HEK293 (cell line): ENCODE results near the gene PDIA3.

Experiments
- CTCF ChIA-PET: fragments of 350-600 bp; formaldehyde crosslinking; extraction: SDS; loops from one replicate; lab custom pipeline; 2021; ENCODE audit warnings: antibody characterized with exemption; lab: Yijun Ruan, JAX
- POLR2A ChIA-PET: fragments of 300-600 bp; formaldehyde crosslinking; extraction: SDS; loops from one replicate; lab custom pipeline; 2020; ENCODE audit warnings: antibody characterized with exemption, inconsistent platforms; lab: Yijun Ruan, JAX
- H3K27ac ChIP-seq: fragments of 200-500 bp; sonication (Bioruptor generic); 2 replicates; pipeline ENCODE4 v1.5.1; 2014; ENCODE audit warnings: low read depth, low read length, control low read depth, inconsistent platforms; ENCODE audit errors: extremely low read depth
- H3K36me3 ChIP-seq, 2 experiments: fragments of 200-500 bp in 1 of 2; sonication (Bioruptor generic) in 1 of 2; 1 replicate in 1 of 2; 2 replicates in 1 of 2; pipeline ENCODE4 v1.5.1; 2014 to 2017; ENCODE audit warnings: inconsistent platforms in 2 of 2, low read length in 2 of 2; ENCODE audit not compliant: control insufficient read depth in 2 of 2, insufficient read depth in 1 of 2
- H3K4me1 ChIP-seq: fragments of 200-500 bp; sonication (Bioruptor generic); 2 replicates; pipeline ENCODE4 v1.5.1; 2014; ENCODE audit warnings: mild to moderate bottlenecking, low read length, inconsistent platforms; ENCODE audit not compliant: control insufficient read depth, insufficient read depth
- H3K4me3 ChIP-seq: 2 replicates; pipeline ENCODE4 v1.5.1; 2011; ENCODE audit warnings: low read depth, mild to moderate bottlenecking, control low read depth, low read length, moderate library complexity
- H3K9me3 ChIP-seq: fragments of 200-500 bp; sonication (Bioruptor generic); 2 replicates; pipeline ENCODE4 v1.5.1; 2014; ENCODE audit warnings: low read depth, low read length, inconsistent platforms; ENCODE audit not compliant: control insufficient read depth, insufficient read depth
- OVOL3 ChIP-seq: fragments of 450-650 bp; formaldehyde crosslinking; IDR thresholded peaks from 2 replicates; pipeline ENCODE4 v1.5.1; 2016; ENCODE audit warnings: missing biosample characterization, missing genetic modification characterization
- PRDM1 ChIP-seq: fragments of 450-650 bp; formaldehyde crosslinking; IDR thresholded peaks from 2 replicates; pipeline ENCODE4; 2016; ENCODE audit warnings: missing biosample characterization, missing genetic modification characterization
- TCF7L2 ChIP-seq: IDR thresholded peaks from 2 replicates; pipeline ENCODE4 v1.6.1; 2011; ENCODE audit warnings: low read depth, mild to moderate bottlenecking, inconsistent platforms, low read length, moderate library complexity, borderline replicate concordance
- ZBTB1 ChIP-seq: fragments of 450-650 bp; formaldehyde crosslinking; IDR thresholded peaks from 2 replicates; pipeline ENCODE4 v1.5.1; 2016; ENCODE audit warnings: missing biosample characterization, missing genetic modification characterization
- ZNF112 ChIP-seq: fragments of 450-650 bp; formaldehyde crosslinking; IDR thresholded peaks from 2 replicates; pipeline ENCODE4 v1.5.0; 2017; ENCODE audit warnings: missing biosample characterization, missing genetic modification characterization
- ZNF132 ChIP-seq: fragments of 450-650 bp; formaldehyde crosslinking; IDR thresholded peaks from 2 replicates; pipeline ENCODE4 v1.5.1; 2017; ENCODE audit warnings: missing biosample characterization, missing genetic modification characterization, borderline replicate concordance
- ZNF146 ChIP-seq: fragments of 450-650 bp; formaldehyde crosslinking; IDR thresholded peaks from 2 replicates; pipeline ENCODE4 v1.5.1; 2016; ENCODE audit warnings: missing biosample characterization, missing genetic modification characterization
- ZNF239 ChIP-seq: fragments of 450-650 bp; formaldehyde crosslinking; IDR thresholded peaks from 2 replicates; pipeline ENCODE4 v1.5.1; 2016; ENCODE audit warnings: missing biosample characterization, missing genetic modification characterization
- ZNF302 ChIP-seq: fragments of 450-650 bp; formaldehyde crosslinking; IDR thresholded peaks from 2 replicates; pipeline ENCODE4 v1.5.1; 2016; ENCODE audit warnings: missing biosample characterization, missing genetic modification characterization, low read depth
- ZNF560 ChIP-seq: fragments of 450-650 bp; formaldehyde crosslinking; IDR thresholded peaks from 2 replicates; pipeline ENCODE4 v1.5.1; 2017; ENCODE audit warnings: missing biosample characterization, missing genetic modification characterization, borderline replicate concordance
- ZNF600 ChIP-seq: fragments of 450-650 bp; formaldehyde crosslinking; IDR thresholded peaks from 2 replicates; pipeline ENCODE4 v1.5.1; 2016; ENCODE audit warnings: missing biosample characterization, missing genetic modification characterization
- ZNF610 ChIP-seq: fragments of 450-650 bp; formaldehyde crosslinking; IDR thresholded peaks from 2 replicates; pipeline ENCODE4 v1.5.1; 2016; ENCODE audit warnings: missing biosample characterization, missing genetic modification characterization, borderline replicate concordance
- TF ChIP-seq, protein P1 (sequence below): fragments of 450-650 bp; formaldehyde crosslinking; IDR thresholded peaks from 2 replicates; pipeline ENCODE4 v1.5.1; 2016; ENCODE audit warnings: missing biosample characterization, missing genetic modification characterization, low read depth
- TF ChIP-seq, protein P2 (sequence below): fragments of 450-650 bp; formaldehyde crosslinking; IDR thresholded peaks from 2 replicates; pipeline ENCODE4 v1.5.1; 2017; ENCODE audit warnings: missing biosample characterization, missing genetic modification characterization
- TF ChIP-seq, protein P3 (sequence below): fragments of 450-650 bp; formaldehyde crosslinking; optimal IDR thresholded peaks from 2 replicates; pipeline ENCODE3; 2016; ENCODE audit warnings: missing biosample characterization, mild to moderate bottlenecking, missing genetic modification characterization
- TF ChIP-seq, protein P4 (sequence below): fragments of 450-650 bp; formaldehyde crosslinking; IDR thresholded peaks from 2 replicates; pipeline ENCODE4 v1.5.1; 2016; ENCODE audit warnings: missing biosample characterization, missing genetic modification characterization
- TF ChIP-seq, protein P5 (sequence below): fragments of 450-650 bp; formaldehyde crosslinking; IDR thresholded peaks from 2 replicates; pipeline ENCODE4 v1.5.1; 2016; ENCODE audit warnings: missing biosample characterization, missing genetic modification characterization
- TF ChIP-seq, protein P6 (sequence below): fragments of 450-650 bp; IDR thresholded peaks from 2 replicates; pipeline ENCODE4 v1.5.1; 2018; ENCODE audit warnings: missing biosample characterization, missing genetic modification characterization

Gene PDIA3

DNA sequence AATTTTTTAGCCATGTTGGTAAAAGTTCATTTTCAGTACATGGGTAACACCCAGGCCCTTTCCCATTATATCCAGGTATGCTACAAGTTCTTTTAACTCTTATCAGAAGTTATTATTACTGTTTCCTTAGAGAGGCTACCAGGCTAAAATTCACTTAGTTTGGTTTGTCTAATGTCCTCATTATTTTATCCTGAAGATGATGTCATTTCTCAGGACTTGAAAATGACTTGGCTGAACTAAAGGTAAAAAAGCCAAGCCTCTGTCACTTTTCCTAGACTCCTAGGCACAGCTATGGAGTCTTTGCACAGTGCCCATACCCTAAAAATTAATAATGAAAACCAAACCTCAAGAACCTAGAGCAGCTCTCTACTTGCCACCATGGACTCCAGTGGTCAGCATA is 26.4 kb downstream of the PDIA3 start:
- Histone ChIP-seq H3K36me3 (peaks cover 38 to 65% of the 10 kb centered on the region in 2 experiments), H3K9me3 (no peaks in the 10 kb centered on the region), H3K27ac (no peak overlapping the region)

DNA sequence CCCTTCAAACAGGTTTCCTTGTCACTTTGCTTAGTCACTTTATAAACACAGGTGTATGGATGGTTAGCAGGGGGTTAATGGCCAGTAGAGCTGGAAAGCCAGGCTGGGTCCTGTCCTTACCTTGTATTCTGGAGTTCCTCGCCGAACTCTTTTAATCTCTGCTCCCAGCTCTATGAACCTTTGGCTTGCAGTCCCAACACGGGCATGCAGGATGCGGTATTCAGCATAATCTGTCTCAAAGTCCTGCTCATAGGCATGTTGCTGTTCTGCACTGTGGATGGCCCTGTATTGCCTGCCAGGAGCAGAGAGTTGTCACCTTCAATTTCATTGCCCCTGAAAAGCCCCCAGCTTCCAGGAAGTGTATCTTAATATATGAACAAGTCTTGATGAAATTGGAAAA is 27.8 kb downstream of the PDIA3 start:
- POLR2A ChIA-PET = no interaction called here

More for the DNA sequence above, 26.4 kb downstream of the PDIA3 start:
- CTCF ChIA-PET = interaction anchor here (0.6 kb wide), 1 partner anchor 729 kb away, joined by 4 read pairs; no protein-coding TSS in a partner anchor
- peaks cover 5% of the 10 kb centered on the region; the same call in 1 of the 2 replicates for H3K4me1 ChIP-seq
- no peak for TF ChIP-seq ZNF132 (tag by site-specific recombination)
- TF ChIP-seq TCF7L2 = no peak
- TF ChIP-seq, protein P1, sequence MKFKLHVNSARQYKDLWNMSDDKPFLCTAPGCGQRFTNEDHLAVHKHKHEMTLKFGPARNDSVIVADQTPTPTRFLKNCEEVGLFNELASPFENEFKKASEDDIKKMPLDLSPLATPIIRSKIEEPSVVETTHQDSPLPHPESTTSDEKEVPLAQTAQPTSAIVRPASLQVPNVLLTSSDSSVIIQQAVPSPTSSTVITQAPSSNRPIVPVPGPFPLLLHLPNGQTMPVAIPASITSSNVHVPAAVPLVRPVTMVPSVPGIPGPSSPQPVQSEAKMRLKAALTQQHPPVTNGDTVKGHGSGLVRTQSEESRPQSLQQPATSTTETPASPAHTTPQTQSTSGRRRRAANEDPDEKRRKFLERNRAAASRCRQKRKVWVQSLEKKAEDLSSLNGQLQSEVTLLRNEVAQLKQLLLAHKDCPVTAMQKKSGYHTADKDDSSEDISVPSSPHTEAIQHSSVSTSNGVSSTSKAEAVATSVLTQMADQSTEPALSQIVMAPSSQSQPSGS = peak; percentile 55; the same call in 1 of the 2 replicates
- no peak for TF ChIP-seq ZBTB1 (tag by site-specific recombination)
- TF ChIP-seq ZNF146 (tag by site-specific recombination) = no peak
- no peak for TF ChIP-seq PRDM1 (tag by site-specific recombination)
- no peak for TF ChIP-seq ZNF112 (tag by site-specific recombination)
- TF ChIP-seq, all 188 proteins: peak for 1
- POLR2A ChIA-PET = no interaction called here
- no peak overlapping the region for H3K4me3 ChIP-seq

DNA sequence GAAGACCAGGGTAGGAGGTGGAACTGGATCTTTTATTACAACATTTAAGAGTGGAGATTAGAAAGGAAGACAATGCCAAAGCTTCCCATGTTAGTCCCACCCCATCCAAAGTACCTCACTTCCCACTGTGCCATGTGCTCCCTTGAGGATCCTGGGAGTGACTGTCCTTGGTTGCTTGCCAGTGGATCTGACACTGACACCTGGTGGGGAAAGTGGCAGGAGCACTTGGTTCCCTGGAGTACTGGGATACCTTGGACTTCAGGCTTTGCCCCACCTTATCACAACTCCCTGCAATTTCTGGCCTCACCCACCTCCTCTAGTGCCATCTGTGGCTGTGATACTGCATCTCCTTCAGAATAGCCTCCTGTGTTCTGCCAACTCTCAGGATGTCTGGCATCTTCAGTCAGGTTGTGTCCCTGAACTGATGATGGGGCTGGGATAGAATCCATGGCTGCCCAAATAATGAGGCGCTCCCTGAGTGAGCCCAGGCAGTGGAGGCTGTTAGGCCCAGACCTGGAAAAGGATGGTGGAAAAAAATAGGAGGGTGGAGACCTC is 29.2 kb downstream of the PDIA3 start:
- POLR2A ChIA-PET = interaction anchor here (2.0 kb wide), 1 partner anchor 25 kb away, joined by 8 read pairs; the partner anchor contains the start of genes HYPK and SERINC4
- Histone ChIP-seq H3K36me3 (peaks cover 26 to 38% of the 10 kb centered on the region in 2 experiments), H3K9me3 (no peaks in the 10 kb centered on the region), H3K27ac (no peak overlapping the region; the same call in 1 of the 2 replicates), H3K4me1 (peaks cover 5% of the 10 kb centered on the region; the same call in 1 of the 2 replicates), H3K4me3 (no peak overlapping the region)
- CTCF ChIA-PET = interaction anchor here (0.7 to 1.9 kb wide), 5 partner anchors 10 to 199 kb away, joined by 3 to 6 read pairs (median 3); no protein-coding TSS in a partner anchor
- no peak for TF ChIP-seq ZNF302
- no peak for TF ChIP-seq ZNF610 (tag by site-specific recombination)
- TF ChIP-seq, protein P2, sequence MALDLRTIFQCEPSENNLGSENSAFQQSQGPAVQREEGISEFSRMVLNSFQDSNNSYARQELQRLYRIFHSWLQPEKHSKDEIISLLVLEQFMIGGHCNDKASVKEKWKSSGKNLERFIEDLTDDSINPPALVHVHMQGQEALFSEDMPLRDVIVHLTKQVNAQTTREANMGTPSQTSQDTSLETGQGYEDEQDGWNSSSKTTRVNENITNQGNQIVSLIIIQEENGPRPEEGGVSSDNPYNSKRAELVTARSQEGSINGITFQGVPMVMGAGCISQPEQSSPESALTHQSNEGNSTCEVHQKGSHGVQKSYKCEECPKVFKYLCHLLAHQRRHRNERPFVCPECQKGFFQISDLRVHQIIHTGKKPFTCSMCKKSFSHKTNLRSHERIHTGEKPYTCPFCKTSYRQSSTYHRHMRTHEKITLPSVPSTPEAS = no peak
- TF ChIP-seq, protein P3, sequence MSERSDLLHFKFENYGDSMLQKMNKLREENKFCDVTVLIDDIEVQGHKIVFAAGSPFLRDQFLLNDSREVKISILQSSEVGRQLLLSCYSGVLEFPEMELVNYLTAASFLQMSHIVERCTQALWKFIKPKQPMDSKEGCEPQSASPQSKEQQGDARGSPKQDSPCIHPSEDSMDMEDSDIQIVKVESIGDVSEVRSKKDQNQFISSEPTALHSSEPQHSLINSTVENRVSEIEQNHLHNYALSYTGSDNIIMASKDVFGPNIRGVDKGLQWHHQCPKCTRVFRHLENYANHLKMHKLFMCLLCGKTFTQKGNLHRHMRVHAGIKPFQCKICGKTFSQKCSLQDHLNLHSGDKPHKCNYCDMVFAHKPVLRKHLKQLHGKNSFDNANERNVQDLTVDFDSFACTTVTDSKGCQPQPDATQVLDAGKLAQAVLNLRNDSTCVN (tag by site-specific recombination) = no peak
- no peak for TF ChIP-seq ZNF560 (tag by site-specific recombination)
- TF ChIP-seq, protein P4, sequence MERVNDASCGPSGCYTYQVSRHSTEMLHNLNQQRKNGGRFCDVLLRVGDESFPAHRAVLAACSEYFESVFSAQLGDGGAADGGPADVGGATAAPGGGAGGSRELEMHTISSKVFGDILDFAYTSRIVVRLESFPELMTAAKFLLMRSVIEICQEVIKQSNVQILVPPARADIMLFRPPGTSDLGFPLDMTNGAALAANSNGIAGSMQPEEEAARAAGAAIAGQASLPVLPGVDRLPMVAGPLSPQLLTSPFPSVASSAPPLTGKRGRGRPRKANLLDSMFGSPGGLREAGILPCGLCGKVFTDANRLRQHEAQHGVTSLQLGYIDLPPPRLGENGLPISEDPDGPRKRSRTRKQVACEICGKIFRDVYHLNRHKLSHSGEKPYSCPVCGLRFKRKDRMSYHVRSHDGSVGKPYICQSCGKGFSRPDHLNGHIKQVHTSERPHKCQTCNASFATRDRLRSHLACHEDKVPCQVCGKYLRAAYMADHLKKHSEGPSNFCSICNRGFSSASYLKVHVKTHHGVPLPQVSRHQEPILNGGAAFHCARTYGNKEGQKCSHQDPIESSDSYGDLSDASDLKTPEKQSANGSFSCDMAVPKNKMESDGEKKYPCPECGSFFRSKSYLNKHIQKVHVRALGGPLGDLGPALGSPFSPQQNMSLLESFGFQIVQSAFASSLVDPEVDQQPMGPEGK (tag by site-specific recombination) = no peak
- no peak for TF ChIP-seq ZNF239
- TF ChIP-seq OVOL3 (tag by site-specific recombination) = no peak

More for the DNA sequence above, 27.8 kb downstream of the PDIA3 start:
- Histone ChIP-seq H3K27ac (no peak overlapping the region), H3K4me1 (peaks cover 5% of the 10 kb centered on the region; the same call in 1 of the 2 replicates), H3K9me3 (no peaks in the 10 kb centered on the region), H3K36me3 (peaks cover 33 to 52% of the 10 kb centered on the region in 2 experiments), H3K4me3 (no peak overlapping the region)
- TF ChIP-seq ZNF600 (tag by site-specific recombination) = 0 out of 2 replicates have a peak, but pooled peaks have one; percentile 12
- TF ChIP-seq, protein P5, sequence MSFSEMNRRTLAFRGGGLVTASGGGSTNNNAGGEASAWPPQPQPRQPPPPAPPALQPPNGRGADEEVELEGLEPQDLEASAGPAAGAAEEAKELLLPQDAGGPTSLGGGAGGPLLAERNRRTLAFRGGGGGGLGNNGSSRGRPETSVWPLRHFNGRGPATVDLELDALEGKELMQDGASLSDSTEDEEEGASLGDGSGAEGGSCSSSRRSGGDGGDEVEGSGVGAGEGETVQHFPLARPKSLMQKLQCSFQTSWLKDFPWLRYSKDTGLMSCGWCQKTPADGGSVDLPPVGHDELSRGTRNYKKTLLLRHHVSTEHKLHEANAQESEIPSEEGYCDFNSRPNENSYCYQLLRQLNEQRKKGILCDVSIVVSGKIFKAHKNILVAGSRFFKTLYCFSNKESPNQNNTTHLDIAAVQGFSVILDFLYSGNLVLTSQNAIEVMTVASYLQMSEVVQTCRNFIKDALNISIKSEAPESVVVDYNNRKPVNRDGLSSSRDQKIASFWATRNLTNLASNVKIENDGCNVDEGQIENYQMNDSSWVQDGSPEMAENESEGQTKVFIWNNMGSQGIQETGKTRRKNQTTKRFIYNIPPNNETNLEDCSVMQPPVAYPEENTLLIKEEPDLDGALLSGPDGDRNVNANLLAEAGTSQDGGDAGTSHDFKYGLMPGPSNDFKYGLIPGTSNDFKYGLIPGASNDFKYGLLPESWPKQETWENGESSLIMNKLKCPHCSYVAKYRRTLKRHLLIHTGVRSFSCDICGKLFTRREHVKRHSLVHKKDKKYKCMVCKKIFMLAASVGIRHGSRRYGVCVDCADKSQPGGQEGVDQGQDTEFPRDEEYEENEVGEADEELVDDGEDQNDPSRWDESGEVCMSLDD (tag by site-specific recombination) = no peak
- TF ChIP-seq, protein P6, sequence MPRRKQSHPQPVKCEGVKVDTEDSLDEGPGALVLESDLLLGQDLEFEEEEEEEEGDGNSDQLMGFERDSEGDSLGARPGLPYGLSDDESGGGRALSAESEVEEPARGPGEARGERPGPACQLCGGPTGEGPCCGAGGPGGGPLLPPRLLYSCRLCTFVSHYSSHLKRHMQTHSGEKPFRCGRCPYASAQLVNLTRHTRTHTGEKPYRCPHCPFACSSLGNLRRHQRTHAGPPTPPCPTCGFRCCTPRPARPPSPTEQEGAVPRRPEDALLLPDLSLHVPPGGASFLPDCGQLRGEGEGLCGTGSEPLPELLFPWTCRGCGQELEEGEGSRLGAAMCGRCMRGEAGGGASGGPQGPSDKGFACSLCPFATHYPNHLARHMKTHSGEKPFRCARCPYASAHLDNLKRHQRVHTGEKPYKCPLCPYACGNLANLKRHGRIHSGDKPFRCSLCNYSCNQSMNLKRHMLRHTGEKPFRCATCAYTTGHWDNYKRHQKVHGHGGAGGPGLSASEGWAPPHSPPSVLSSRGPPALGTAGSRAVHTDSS (tag by site-specific recombination) = no peak
- CTCF ChIA-PET = no interaction called here
